GM12878 (cell line): ENCODE data around the gene CYB5A. TPM values are rescaled to one million over a fixed set of nuclear protein-coding genes. Genes with fewer than 3 reads are reported as not detected.

ENCODE experiments used
- ATAC-seq: fragments of 200-7000 bp; cut with Tn5 transposase; 3 replicates; pipeline ENCODE4 v1.9.1; 2020; ENCODE audit warnings: mild to moderate bottlenecking, moderate library complexity
- BruUV-seq: library from RNA; stranded (reverse); fragments of 400-500 nt; replicated peaks from 2 replicates; lab custom pipeline; 2021; lab: Mats Ljungman, UMichigan
- CTCF ChIA-PET: fragments of 300-600 bp; sonication (Branson Sonifier 250); formaldehyde crosslinking; extraction: SDS; loops from one replicate; lab custom pipeline; 2021; ENCODE audit warnings: inconsistent platforms; lab: Yijun Ruan, JAX
- POLR2A ChIA-PET: fragments of 350-600 bp; formaldehyde crosslinking; extraction: SDS; loops from one replicate; lab custom pipeline; 2021; ENCODE audit warnings: inconsistent platforms; lab: Charles Lee
- RAD21 ChIA-PET: fragments of 300-600 bp; sonication (Branson Sonifier 250); formaldehyde crosslinking; loops from one replicate; lab custom pipeline; 2023; ENCODE audit warnings: antibody characterized with exemption; ENCODE audit not compliant: unreplicated experiment; lab: Charles Lee
- SMC1A ChIA-PET: fragments of 300-600 bp; sonication (Branson Sonifier 250); formaldehyde crosslinking; loops from one replicate; lab custom pipeline; 2023; ENCODE audit not compliant: unreplicated experiment, uncharacterized antibody; lab: Charles Lee
- DNase-seq: peaks from one replicate; pipeline ENCODE4 v3.0.0-alpha.2; 2011; ENCODE audit warnings: low read depth, low spot score
- FAIRE-seq: peaks from 3 replicates; lab custom pipeline; 2011; peaks lifted over from hg19 to GRCh38; lab: Jason Lieb, UNC
- H2AFZ ChIP-seq: 2 replicates; pipeline ENCODE4 v1.6.0; 2011; ENCODE audit warnings: low read depth, low read length, control low read depth; ENCODE audit not compliant: control insufficient read depth
- H3K27ac ChIP-seq: 2 replicates; pipeline ENCODE4 v1.5.1; 2011; ENCODE audit warnings: control low read depth; ENCODE audit not compliant: control insufficient read depth, insufficient read depth
- H3K27me3 ChIP-seq, 2 experiments: replicated peaks in 1 of 2; 2 replicates each; pipeline versions ENCODE4 v1.6.0 to v1.6.1; 2011; ENCODE audit warnings: low read length in 1 of 2; ENCODE audit not compliant: control insufficient read depth in 2 of 2, insufficient read depth in 2 of 2
- H3K36me3 ChIP-seq, 2 experiments: 2 replicates each; pipeline ENCODE4 v1.5.1; 2011; ENCODE audit warnings: low read length in 1 of 2; ENCODE audit not compliant: control insufficient read depth in 2 of 2, insufficient read depth in 2 of 2
- H3K4me1 ChIP-seq: 2 replicates; pipeline ENCODE4 v1.6.1; 2011; ENCODE audit warnings: mild to moderate bottlenecking, low read length, moderate library complexity, mixed read lengths; ENCODE audit not compliant: control insufficient read depth, insufficient read depth
- H3K4me2 ChIP-seq: 2 replicates; pipeline ENCODE4 v1.6.0; 2011; ENCODE audit warnings: control low read depth; ENCODE audit not compliant: control insufficient read depth, insufficient read depth
- H3K4me3 ChIP-seq: fragments of 200-600 bp; sonication (generic); 2 replicates; pipeline ENCODE4 v1.5.1; 2016
- H3K79me2 ChIP-seq: 2 replicates; pipeline ENCODE4 v1.6.0; 2011; ENCODE audit warnings: low read length; ENCODE audit not compliant: control insufficient read depth, insufficient read depth
- H3K9ac ChIP-seq: 2 replicates; pipeline ENCODE4 v1.8.0; 2011; ENCODE audit warnings: low read length, control low read depth, mixed read lengths; ENCODE audit not compliant: control insufficient read depth, insufficient read depth
- H3K9me3 ChIP-seq: replicated peaks from 3 replicates; pipeline ENCODE4 v1.5.1; 2011; ENCODE audit warnings: mild to moderate bottlenecking, low read length; ENCODE audit not compliant: control insufficient read depth, insufficient read depth
- H4K20me1 ChIP-seq: 2 replicates; pipeline ENCODE4 v1.6.0; 2011; ENCODE audit not compliant: control insufficient read depth, insufficient read depth
- BCL11A ChIP-seq: IDR thresholded peaks from 2 replicates; pipeline ENCODE4 v1.6.1; 2011; ENCODE audit warnings: low read depth, low read length
- CBFB ChIP-seq: IDR thresholded peaks from 2 replicates; pipeline ENCODE4 v1.6.1; 2016; ENCODE audit warnings: antibody characterized with exemption, low read depth
- CHD2 ChIP-seq: IDR thresholded peaks from 2 replicates; pipeline ENCODE4 v1.6.1; 2011; ENCODE audit warnings: low read depth, low read length, improper control_type of control experiment, borderline replicate concordance
- IKZF2 ChIP-seq, 2 experiments: fragments of 450-650 bp; IDR thresholded peaks; 2 replicates each; pipeline ENCODE4 v1.6.1; 2017; ENCODE audit warnings: mild to moderate bottlenecking in 2 of 2, moderate library complexity in 2 of 2
- IRF4 ChIP-seq: IDR thresholded peaks from 2 replicates; pipeline ENCODE4 v1.6.1; 2011; ENCODE audit warnings: low read depth, low read length
- MEF2A ChIP-seq: IDR thresholded peaks from 2 replicates; pipeline ENCODE4 v1.6.1; 2011; ENCODE audit warnings: low read depth, mild to moderate bottlenecking, low read length, moderate library complexity; ENCODE audit not compliant: insufficient read depth
- NFYA ChIP-seq: IDR thresholded peaks from 2 replicates; pipeline ENCODE4 v1.6.1; 2011; ENCODE audit warnings: low read depth, mild to moderate bottlenecking, low read length, improper control_type of control experiment, borderline replicate concordance
- NR2F1 ChIP-seq: fragments of 450-650 bp; conservative IDR thresholded peaks from 2 replicates; pipeline ENCODE4 v1.6.1; 2017; ENCODE audit warnings: mild to moderate bottlenecking
- POU2F2 ChIP-seq: IDR thresholded peaks from 3 replicates; pipeline ENCODE4 v1.6.1; 2011; ENCODE audit warnings: low read depth, mild to moderate bottlenecking, low read length, borderline replicate concordance
- RELA ChIP-seq: fragments of 450-650 bp; IDR thresholded peaks from 2 replicates; pipeline ENCODE4 v1.8.0; 2014; ENCODE audit warnings: borderline replicate concordance; ENCODE audit not compliant: partially characterized antibody
- STAT1 ChIP-seq: fragments of 450-650 bp; conservative IDR thresholded peaks from 2 replicates; pipeline ENCODE4 v1.6.1; 2014; ENCODE audit warnings: antibody characterized with exemption, mild to moderate bottlenecking
- ZBED1 ChIP-seq: IDR thresholded peaks from 2 replicates; pipeline ENCODE4 v1.6.1; 2016; ENCODE audit warnings: borderline replicate concordance
- ZNF217 ChIP-seq: fragments of 450-650 bp; IDR thresholded peaks from 2 replicates; pipeline ENCODE4 v1.6.1; 2017; ENCODE audit warnings: antibody characterized with exemption, mild to moderate bottlenecking
- WGBS: methylation state at CpG from one replicate; pipeline ENCODE4 v1.1.6; 2016; ENCODE audit warnings: low lambda C conversion rate; ENCODE audit not compliant: insufficient replicate concordance, insufficient coverage; ENCODE audit errors: missing lambda C conversion rate; 5-methylcytosine and 5-hydroxymethylcytosine counted together
- in situ Hi-C: fragments of 300-500 bp; cut with MboI; formaldehyde crosslinking; loops from 9 replicates; pipeline ENCODE4 v1.14.3; 2018; ENCODE audit warnings: mixed read lengths
- intact Hi-C: fragments of 100-400 bp; cut with micrococcal nuclease; formaldehyde crosslinking; loops from one replicate; pipeline ENCODE4 v1.14.2; 2022; ENCODE audit not compliant: unreplicated experiment
- polyA plus RNA-seq, 11 experiments: library from polyadenylated mRNA; depleted of rRNA in 4 of 11; unstranded in 6 of 11; stranded (reverse) in 5 of 11; fragments of >200 nt; fragmentation: Nextera tagmentation in 4 of 11; fragmentation: Illumina TruSeq in 1 of 11; extraction: Ambion mirVana in 4 of 11; extraction: Trizol in 1 of 11; gene quantifications; 1 replicate in 1 of 11; 2 replicates in 10 of 11; pipeline versions ENCODE4 v1.2.1 to v1.2.3, GENCODE V29; 2011 to 2016; ENCODE audit warnings: inconsistent platforms in 2 of 11, missing spikeins in 2 of 11, low read depth in 1 of 11
- total RNA-seq, 4 experiments: library from RNA; depleted of rRNA in 3 of 4; stranded (reverse); fragments of >200 nt in 3 of 4; fragmentation: Illumina TruSeq in 1 of 4; extraction: Trizol in 1 of 4; gene quantifications; 2 replicates each; pipeline versions ENCODE4 v1.2.1 to v1.2.3, GENCODE V29; 2013 to 2021

CYB5A gene
- total and polyA plus RNA-seq, 10 of the 15 experiments (the other 5 are each of a cell fraction or from before 2014, with no cell fraction given), result 60.2 to 129 (median 103) TPM

DNA sequence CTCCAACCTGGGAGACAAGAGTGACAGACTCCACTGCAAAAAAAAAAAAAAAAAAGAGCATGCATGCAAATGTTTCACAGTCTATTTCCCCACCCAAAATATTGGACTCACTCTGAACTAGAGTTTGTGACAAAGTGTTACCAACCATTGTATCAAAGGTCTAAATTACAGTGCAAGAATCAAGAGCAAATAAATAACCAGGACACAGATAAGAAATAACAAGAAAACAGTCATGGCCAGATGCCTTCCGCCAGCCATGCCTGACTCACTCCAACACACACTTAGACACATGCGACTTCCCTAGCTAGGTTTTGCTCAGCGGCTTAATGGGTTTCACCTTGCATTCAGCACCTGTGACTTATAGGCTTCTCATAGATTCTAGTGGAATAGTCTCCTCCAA is 62.8 kb downstream of the CYB5A start:
- H4K20me1 ChIP-seq, result no peaks in the 10 kb centered on the region
- no peak overlapping the region for H3K4me2 ChIP-seq
- H3K4me1 ChIP-seq, result no peaks in the 10 kb centered on the region
- ATAC-seq (no peak), FAIRE-seq (no peak), DNase-seq (no peak)
- ChIA-PET CTCF (no interaction called here), SMC1A (interaction anchor here (0.5 to 0.6 kb wide), 2 partner anchors 86 to 126 kb away, joined by 3 read pairs; no protein-coding TSS in a partner anchor), RAD21 (no interaction called here), POLR2A (no interaction called here)
- no peak overlapping the region for H2AFZ ChIP-seq
- H3K27ac ChIP-seq, result no peak overlapping the region
- H3K4me3 ChIP-seq, result no peak overlapping the region
- no peak overlapping the region for H3K9ac ChIP-seq
- WGBS, result 40% methylated on average over 3 of the region's 3 CpGs
- no peaks in the 10 kb centered on the region for H3K9me3 ChIP-seq
- intact Hi-C loops (no loop called here), in situ Hi-C loops (no loop called here)
- no peaks in the 10 kb centered on the region for H3K36me3 ChIP-seq
- TF ChIP-seq NFYA (no peak), IRF4 (no peak), IKZF2 (IDR thresholded peaks at IDR 0.05) (no peak), ZNF217 (no peak), BCL11A (no peak), NR2F1 (no peak), MEF2A (no peak), CBFB (no peak), POU2F2 (no peak), STAT1 (no peak), RELA (no peak), CHD2 (no peak), ZBED1 (no peak)
- no peaks in the 10 kb centered on the region for H3K27me3 ChIP-seq
- no TSS peak for BruUV-seq
- H3K79me2 ChIP-seq, result no peaks in the 10 kb centered on the region
